GM21576 (cell line): ENCODE measurements around the gene MAP4K2.

ENCODE experiments used
- ATAC-seq: cut with Tn5 transposase; IDR thresholded peaks from one replicate; pipeline ENCODE4 v1.9.1; 2021; ENCODE audit warnings: mild to moderate bottlenecking, moderate library complexity; ENCODE audit not compliant: unreplicated experiment

MAP4K2 gene

GRCh38 chr11:64769283-64769682, 33.7 kb downstream of the MAP4K2 start:
- ATAC-seq = no peak

DNA sequence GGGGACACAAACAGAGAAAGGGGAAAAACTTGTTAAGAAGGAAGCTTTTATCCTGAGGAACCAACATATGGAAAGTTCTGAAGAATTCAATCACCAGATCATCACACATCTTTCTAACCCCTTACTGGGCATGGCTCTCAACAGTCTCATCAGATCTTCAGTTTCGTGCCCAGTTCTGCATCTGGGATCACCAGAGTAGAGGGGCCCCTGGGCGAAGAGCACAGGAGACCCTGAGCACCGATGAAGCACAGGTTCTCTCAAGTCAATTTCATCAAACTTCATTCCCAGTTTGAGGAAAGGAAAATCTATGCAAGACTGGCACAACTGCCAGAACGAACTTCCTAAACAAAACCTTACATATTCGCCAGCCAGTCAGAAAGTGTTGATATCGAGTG, 34.7 kb downstream of the MAP4K2 start:
- ATAC-seq = no peak

GRCh38 chr11:64767344-64768299, 35.4 kb downstream of the MAP4K2 start:
- no peak for ATAC-seq

DNA sequence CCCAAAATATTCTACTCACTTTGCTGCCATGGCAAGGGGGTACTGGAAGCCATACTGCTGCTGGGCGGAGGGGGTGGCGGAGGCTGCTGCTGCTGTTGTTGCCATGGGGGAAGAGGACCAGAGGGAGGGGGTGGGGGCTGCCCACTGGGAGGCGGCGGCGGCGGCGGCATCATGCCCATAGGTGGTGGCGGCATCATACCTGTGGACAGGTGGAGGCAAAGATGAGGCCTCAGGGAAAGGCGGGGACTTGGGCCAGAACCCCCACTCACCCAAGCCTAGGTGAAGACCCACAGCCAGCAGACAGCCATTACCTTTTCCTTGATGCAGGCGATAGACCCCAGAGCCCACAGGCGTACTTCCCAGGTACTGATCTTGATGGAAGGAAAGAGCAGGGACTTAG, 36.1 kb downstream of the MAP4K2 start:
- no peak for ATAC-seq

- ATAC-seq = no peak
Measured at GRCh38 chr11:64765851-64766665, 37.0 kb downstream of the MAP4K2 start.

DNA sequence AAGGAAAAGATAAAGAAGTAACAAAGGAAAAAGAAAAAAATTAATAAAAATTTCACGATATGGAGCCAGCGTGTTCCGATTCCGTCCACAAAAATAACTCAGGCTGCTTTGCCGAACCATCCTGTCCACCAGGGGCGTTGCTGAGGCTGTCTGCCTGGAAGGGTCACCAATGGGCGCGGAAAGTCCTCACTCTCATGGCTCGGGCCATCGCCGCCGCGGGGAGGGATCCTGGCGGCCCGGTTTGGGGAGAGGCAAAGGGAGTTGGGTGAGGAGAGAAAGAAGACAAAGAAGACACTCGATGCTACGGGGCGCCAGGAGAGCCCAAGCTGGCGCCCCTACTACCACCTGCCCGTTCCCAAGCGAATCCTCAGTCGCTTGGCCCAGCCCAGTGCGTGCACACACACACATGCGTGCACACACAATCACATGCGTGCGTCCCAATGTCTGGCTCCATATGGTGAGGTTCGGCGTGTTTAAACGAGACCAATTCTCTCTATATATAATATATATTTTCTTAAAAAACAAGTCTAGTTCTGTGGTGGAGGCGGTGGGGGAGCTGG, 37.6 kb downstream of the MAP4K2 start:
- no peak for ATAC-seq

GRCh38 chr11:64764753-64765152, 38.3 kb downstream of the MAP4K2 start:
- no peak for ATAC-seq

DNA sequence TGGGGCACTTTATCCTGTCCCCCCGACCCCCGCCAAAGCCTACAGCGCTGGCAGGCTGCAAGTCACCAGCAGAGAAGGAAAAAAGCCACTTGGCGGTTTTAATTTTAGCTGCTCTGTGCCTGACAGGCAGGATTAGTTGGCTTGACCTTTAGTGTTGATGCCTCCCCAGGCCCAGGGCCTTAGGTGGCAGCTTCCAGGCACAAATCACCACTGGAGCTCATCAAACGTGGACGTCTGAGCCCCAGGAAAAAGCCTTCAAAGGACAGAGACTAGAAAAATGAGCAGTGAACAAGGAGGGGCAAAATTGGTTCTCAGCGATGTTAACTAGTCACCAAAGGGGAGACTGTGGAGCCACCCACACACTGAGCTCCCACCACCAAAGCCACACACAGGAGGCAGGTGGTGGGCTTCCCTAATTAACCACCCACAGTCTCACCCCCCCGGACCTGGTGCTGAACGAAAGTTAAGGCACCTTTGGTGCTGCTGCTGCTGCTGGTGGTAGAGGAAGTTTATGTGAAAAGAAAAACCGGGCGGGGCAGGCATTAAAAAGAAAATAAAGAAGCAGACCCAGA, 38.9 kb downstream of the MAP4K2 start:
- ATAC-seq = no peak

GRCh38 chr11:64763526-64764039, 39.4 kb downstream of the MAP4K2 start:
- ATAC-seq = no peak

GRCh38 chr11:64762674-64763525, 40.1 kb downstream of the MAP4K2 start:
- no peak for ATAC-seq

- no peak for ATAC-seq
Measured at GRCh38 chr11:64762277-64762673, 40.7 kb downstream of the MAP4K2 start.

GRCh38 chr11:64760759-64761420, 42.1 kb downstream of the MAP4K2 start:
- no peak for ATAC-seq

DNA sequence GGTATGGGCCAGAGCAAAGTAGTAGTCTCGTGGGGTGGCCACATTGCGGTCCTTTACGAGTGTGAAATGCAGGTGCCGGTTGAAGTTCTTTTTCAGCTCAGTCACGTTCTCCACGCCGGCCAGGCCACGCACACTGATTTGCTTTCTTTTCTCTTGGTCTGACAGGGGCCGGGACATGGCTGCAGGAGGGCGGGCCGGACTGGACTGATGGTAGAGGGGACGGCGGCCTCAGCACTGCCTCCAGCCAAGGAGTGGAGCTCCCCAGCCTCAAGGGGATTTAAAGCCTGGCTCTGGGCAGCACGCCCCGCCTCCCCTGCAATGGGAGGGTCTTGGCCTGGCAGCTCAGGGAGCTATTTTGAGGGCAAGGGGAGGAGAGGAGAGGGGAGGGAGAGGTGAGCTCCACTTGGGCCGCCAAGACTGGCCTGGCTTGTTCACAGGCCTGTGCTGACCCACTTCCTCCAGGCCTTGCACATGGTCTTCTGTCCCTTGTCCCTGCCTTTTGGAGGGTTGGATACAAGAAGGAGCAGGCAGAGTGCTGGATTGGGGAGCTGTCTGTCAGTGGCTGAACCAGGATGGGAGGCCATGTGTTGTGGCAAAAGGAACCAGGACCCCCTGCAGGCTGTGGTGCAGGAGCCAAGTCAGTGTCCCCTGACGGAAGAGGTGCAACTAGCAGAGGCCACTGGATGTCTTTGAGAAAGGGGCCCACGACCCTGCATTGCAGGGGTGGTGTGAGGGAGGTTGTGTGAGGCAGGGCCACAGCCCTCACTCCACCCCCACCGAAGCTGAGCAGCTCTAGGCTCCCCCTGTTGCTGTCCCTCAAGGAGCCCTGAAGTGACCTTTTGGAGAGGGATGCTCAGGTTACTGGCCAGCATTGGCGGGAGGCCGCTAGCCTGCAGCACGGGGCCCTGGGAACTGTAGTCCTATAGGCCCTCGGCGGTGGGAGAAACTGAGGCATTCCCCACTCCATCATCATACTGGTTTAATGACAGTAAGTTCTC, 43.0 kb downstream of the MAP4K2 start, which contains the start of gene PYGM:
PYGM (minus strand) TSS at position 253 of the 998 bp plus-strand sequence; CDS start at position 177, 76 bp downstream.
- ATAC-seq = no peak

- ATAC-seq = no peak
Measured at GRCh38 chr11:64759131-64759721, 43.8 kb downstream of the MAP4K2 start.

DNA sequence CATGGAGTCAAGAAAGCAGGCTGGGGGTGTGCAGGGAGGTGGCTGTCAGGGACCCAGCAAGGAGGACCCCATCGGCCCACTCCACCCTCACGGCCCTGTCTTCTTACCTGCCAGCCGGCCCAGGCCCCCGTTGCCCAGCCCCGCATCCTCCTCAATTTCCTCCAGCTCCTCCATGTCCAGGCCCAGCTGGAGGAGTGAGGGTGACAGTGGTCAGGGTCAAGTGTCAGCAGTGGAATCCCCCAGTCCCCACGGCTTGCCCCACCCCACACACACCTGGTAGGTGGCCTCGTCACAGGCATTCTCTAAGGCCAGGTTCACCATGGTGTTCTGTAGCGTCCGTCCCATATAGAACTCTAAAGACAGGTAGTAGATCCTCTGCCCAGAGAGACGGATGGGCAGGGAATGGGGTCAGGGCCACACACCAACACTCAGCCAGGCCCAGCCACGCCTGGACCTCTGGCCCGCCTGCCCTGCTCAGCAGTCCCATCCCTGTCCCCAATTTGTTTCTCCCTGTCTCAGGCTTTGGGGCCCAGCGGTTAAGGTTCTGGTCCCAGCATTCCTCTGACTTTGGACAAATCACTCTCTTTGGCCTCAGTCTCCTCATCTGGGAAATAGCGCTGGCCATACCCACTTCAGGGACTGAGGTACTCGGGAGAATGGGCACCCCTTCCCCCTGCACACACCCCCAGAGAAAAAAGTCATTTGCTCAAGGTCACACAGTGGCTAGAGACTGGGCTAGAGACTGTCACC, 44.5 kb downstream of the MAP4K2 start:
- ATAC-seq = no peak

GRCh38 chr11:64757549-64758329, 45.3 kb downstream of the MAP4K2 start:
- ATAC-seq = no peak
